ENCODE data around the gene RBM33.

The RBM33 gene

GRCh38 chr7:155724327-155725005 lies 80.0 kb downstream of the RBM33 start:
- DNase-seq (ENCODE audit: low read depth), result no peak

- DNase-seq (ENCODE audit: low read depth), result no peak
Measured at GRCh38 chr7:155725006-155725355, 80.5 kb downstream of the RBM33 start.

- DNase-seq (ENCODE audit: low read depth), result no peak
Measured at GRCh38 chr7:155727616-155728015, 83.2 kb downstream of the RBM33 start.

GRCh38 chr7:155728116-155728515 lies 83.7 kb downstream of the RBM33 start:
- no peak for DNase-seq (ENCODE audit: low read depth)

GRCh38 chr7:155729847-155730246 lies 85.4 kb downstream of the RBM33 start:
- DNase-seq (ENCODE audit: low read depth), result peak; percentile 54

- peak; percentile 46 for DNase-seq (ENCODE audit: low read depth)
Measured at GRCh38 chr7:155731380-155731779, 86.9 kb downstream of the RBM33 start.

- DNase-seq (ENCODE audit: low read depth), result no peak
Measured at GRCh38 chr7:155731871-155732270, 87.4 kb downstream of the RBM33 start.

GRCh38 chr7:155732286-155732685 lies 87.8 kb downstream of the RBM33 start:
- no peak for DNase-seq (ENCODE audit: low read depth)

GRCh38 chr7:155733582-155734444 lies 89.4 kb downstream of the RBM33 start:
- DNase-seq (ENCODE audit: low read depth), result no peak

- DNase-seq (ENCODE audit: low read depth), result no peak
Measured at GRCh38 chr7:155734445-155734809, 90.0 kb downstream of the RBM33 start.

- no peak for DNase-seq (ENCODE audit: low read depth)
Measured at GRCh38 chr7:155735442-155736115, 91.1 kb downstream of the RBM33 start.

- DNase-seq (ENCODE audit: low read depth), result no peak
Measured at GRCh38 chr7:155737590-155737989, 93.1 kb downstream of the RBM33 start.

- DNase-seq (ENCODE audit: low read depth), result no peak
Measured at GRCh38 chr7:155738104-155738503, 93.6 kb downstream of the RBM33 start.

- peak; percentile 76 for DNase-seq (ENCODE audit: low read depth)
Measured at GRCh38 chr7:155738652-155739537, 94.4 kb downstream of the RBM33 start.

GRCh38 chr7:155739538-155740143 lies 95.2 kb downstream of the RBM33 start:
- no peak for DNase-seq (ENCODE audit: low read depth)

GRCh38 chr7:155741082-155741481 lies 96.6 kb downstream of the RBM33 start:
- no peak for DNase-seq (ENCODE audit: low read depth)

GRCh38 chr7:155741805-155742204 lies 97.3 kb downstream of the RBM33 start:
- no peak for DNase-seq (ENCODE audit: low read depth)

GRCh38 chr7:155743177-155743576 lies 98.7 kb downstream of the RBM33 start:
- no peak for DNase-seq (ENCODE audit: low read depth)

GRCh38 chr7:155744971-155745683 lies 100.7 kb downstream of the RBM33 start:
- DNase-seq (ENCODE audit: low read depth), result no peak

- no peak for DNase-seq (ENCODE audit: low read depth)
Measured at GRCh38 chr7:155745737-155746136, 101.3 kb downstream of the RBM33 start.

GRCh38 chr7:155746188-155746587 lies 101.7 kb downstream of the RBM33 start:
- DNase-seq (ENCODE audit: low read depth), result no peak
